Measurements from ENCODE around the gene ANKS1A.

The ANKS1A gene

GRCh38 chr6:35042031-35042815 is 153.2 kb downstream of the ANKS1A start:
- TF ChIP-seq CTCF (IDR thresholded peaks at IDR 0.05; ENCODE audit: low read depth, low read length): no peak

GRCh38 chr6:35043381-35044130 is 154.5 kb downstream of the ANKS1A start:
- TF ChIP-seq CTCF (IDR thresholded peaks at IDR 0.05; ENCODE audit: low read depth, low read length): no peak
- DNase-seq (ENCODE audit: low read depth in 2 of 2): no peak
- H3K4me3 ChIP-seq (replicated peaks in 1 of 2; ENCODE audit: low read depth in 2 of 2, low read length in 2 of 2): no peak overlapping the region

More at GRCh38 chr6:35042031-35042815, 153.2 kb downstream of the ANKS1A start:
- DNase-seq (ENCODE audit: low read depth in 2 of 2): no peak
- no peak overlapping the region for H3K4me3 ChIP-seq (replicated peaks in 1 of 2; ENCODE audit: low read depth in 2 of 2, low read length in 2 of 2)

- H3K4me3 ChIP-seq (replicated peaks in 1 of 2; ENCODE audit: low read depth in 2 of 2, low read length in 2 of 2): no peak overlapping the region
- DNase-seq (ENCODE audit: low read depth in 2 of 2): peak; percentile 75 to 78
- TF ChIP-seq CTCF (IDR thresholded peaks at IDR 0.05; ENCODE audit: low read depth, low read length): no peak
These were observed 155.2 kb downstream of the ANKS1A start for GRCh38 chr6:35044145-35044745.

GRCh38 chr6:35044761-35045421 is 155.8 kb downstream of the ANKS1A start:
- peak; percentile 61 to 77 for DNase-seq (ENCODE audit: low read depth in 2 of 2)
- no peak for TF ChIP-seq CTCF (IDR thresholded peaks at IDR 0.05; ENCODE audit: low read depth, low read length)
- no peak overlapping the region for H3K4me3 ChIP-seq (replicated peaks in 1 of 2; ENCODE audit: low read depth in 2 of 2, low read length in 2 of 2)

- DNase-seq (ENCODE audit: low read depth in 2 of 2): no peak
- no peak for TF ChIP-seq CTCF (IDR thresholded peaks at IDR 0.05; ENCODE audit: low read depth, low read length)
- no peak overlapping the region for H3K4me3 ChIP-seq (replicated peaks in 1 of 2; ENCODE audit: low read depth in 2 of 2, low read length in 2 of 2)
These were observed 157.0 kb downstream of the ANKS1A start for GRCh38 chr6:35046103-35046502.

GRCh38 chr6:35046862-35047261 is 157.8 kb downstream of the ANKS1A start:
- no peak overlapping the region for H3K4me3 ChIP-seq (replicated peaks in 1 of 2; ENCODE audit: low read depth in 2 of 2, low read length in 2 of 2)
- TF ChIP-seq CTCF (IDR thresholded peaks at IDR 0.05; ENCODE audit: low read depth, low read length): no peak
- DNase-seq (ENCODE audit: low read depth in 2 of 2): peak in 1 of 2 donors; percentile 41

All from cardiac fibroblast (primary cell).